GM21723 (cell line): ENCODE results near the gene PUM2.
"Not testable (repeated sequence)": the region's sequence is repeated elsewhere in the genome, so short reads cannot be mapped to it uniquely, and the experiment has no call there.

Experiments used
- ATAC-seq: cut with Tn5 transposase; IDR thresholded peaks from one replicate; pipeline ENCODE4 v1.9.1; 2021; ENCODE audit warnings: mild to moderate bottlenecking, moderate library complexity; ENCODE audit not compliant: unreplicated experiment

PUM2 gene

GRCh38 chr2:20240291-20240690 is 110.4 kb downstream of the PUM2 start:
- not testable (repeated sequence) for ATAC-seq

- ATAC-seq, result no peak
Measured at GRCh38 chr2:20236496-20236895, 114.1 kb downstream of the PUM2 start.

- no peak for ATAC-seq
Measured at GRCh38 chr2:20235655-20236305, 114.9 kb downstream of the PUM2 start.

GRCh38 chr2:20234597-20234996 is 116.0 kb downstream of the PUM2 start:
- not testable (repeated sequence) for ATAC-seq

- no peak for ATAC-seq
Measured at GRCh38 chr2:20232837-20233207, 117.8 kb downstream of the PUM2 start.

GRCh38 chr2:20231598-20232026 is 119.0 kb downstream of the PUM2 start:
- ATAC-seq, result no peak

- no peak for ATAC-seq
Measured at GRCh38 chr2:20231159-20231558, 119.5 kb downstream of the PUM2 start.

- no peak for ATAC-seq
Measured at GRCh38 chr2:20230114-20230425, 120.6 kb downstream of the PUM2 start.

- no peak for ATAC-seq
Measured at GRCh38 chr2:20229322-20230113, 121.1 kb downstream of the PUM2 start.

- ATAC-seq, result no peak
Measured at GRCh38 chr2:20227894-20228505, 122.6 kb downstream of the PUM2 start.

- no peak for ATAC-seq
Measured at GRCh38 chr2:20226152-20226545, 124.5 kb downstream of the PUM2 start.

- ATAC-seq, result peak; percentile 65
Measured at GRCh38 chr2:20225294-20226151, 125.1 kb downstream of the PUM2 start.

GRCh38 chr2:20224716-20225293 is 125.8 kb downstream of the PUM2 start, which contains the start of gene SDC1:
TSS of gene SDC1 (minus strand) at chr2:20225130. CDS start at chr2:20224867, 263 bp downstream.
- ATAC-seq, result peak; percentile 19

- peak; percentile 41 for ATAC-seq
Measured at GRCh38 chr2:20224164-20224715, 126.4 kb downstream of the PUM2 start.

GRCh38 chr2:20223407-20224163 is 127.1 kb downstream of the PUM2 start:
- ATAC-seq, result peak; percentile 29

- no peak for ATAC-seq
Measured at GRCh38 chr2:20222769-20223406, 127.8 kb downstream of the PUM2 start.

GRCh38 chr2:20222014-20222768 is 128.5 kb downstream of the PUM2 start:
- no peak for ATAC-seq

GRCh38 chr2:20221555-20221973 is 129.1 kb downstream of the PUM2 start:
- ATAC-seq, result no peak
